Right lobe of liver (tissue), 6 donors: ENCODE data around the gene CACNA1E. TPM values are rescaled to one million over a fixed set of nuclear protein-coding genes. Genes with fewer than 3 reads are reported as not detected.

Experiments
- ATAC-seq, 4 donors: fragments of 200-7000 bp; cut with Tn5 transposase; one replicate each; pipeline ENCODE4 v1.9.1; 2020; ENCODE audit warnings: mild to moderate bottlenecking in 4 of 4, moderate library complexity in 4 of 4
- DNase-seq, 3 donors: peaks; one replicate each; pipeline ENCODE4 v3.0.0-alpha.2; 2020
- H3K27ac ChIP-seq, 3 donors: fragments of 200-600 bp; one replicate each; pipeline ENCODE4 v1.8.0; 2022
- H3K27me3 ChIP-seq, 2 donors: fragments of 200-600 bp; one replicate each; pipeline ENCODE4 v1.8.0; 2022
- H3K36me3 ChIP-seq, 4 donors: fragments of 200-600 bp; sonication (generic) in 1 of 4; one replicate each; pipeline versions ENCODE4 v1.5.1 to v1.8.0; 2017 to 2022; ENCODE audit warnings: control low read depth in 1 of 4
- H3K4me1 ChIP-seq, 4 donors: fragments of 200-600 bp; sonication (generic) in 1 of 4; one replicate each; pipeline versions ENCODE4 v1.5.1 to v1.8.0; 2017 to 2022; ENCODE audit warnings: control low read depth in 1 of 4
- H3K4me3 ChIP-seq, 3 donors: fragments of 200-600 bp; one replicate each; pipeline ENCODE4 v1.8.0; 2022
- H3K9me3 ChIP-seq, 4 donors: fragments of 200-600 bp; sonication (generic) in 1 of 4; one replicate each; pipeline versions ENCODE4 v1.5.1 to v1.8.0; 2017 to 2022; ENCODE audit warnings: control low read depth in 1 of 4
- POLR2A ChIP-seq: fragments of 450-650 bp; IDR thresholded peaks from one replicate; pipeline ENCODE4 v1.6.1; 2017; ENCODE audit warnings: antibody characterized with exemption, mild to moderate bottlenecking
- WGBS: methylation state at CpG from one replicate; pipeline ENCODE4 v1.1.6; 2018; ENCODE audit warnings: low coverage, low lambda C conversion rate; ENCODE audit not compliant: insufficient coverage; ENCODE audit errors: missing lambda C conversion rate; 5-methylcytosine and 5-hydroxymethylcytosine counted together
- intact Hi-C, 2 donors: fragments of 100-400 bp; cut with DNase I; formaldehyde crosslinking; loops; one replicate each; pipeline versions ENCODE4 v1.11.2 to v1.14.1; 2022
- total RNA-seq, 6 experiments: library from RNA; depleted of rRNA in 2 of 6; stranded (reverse); fragments of >200 nt in 2 of 6; fragmentation: NEBNext Ultra II Directional in 3 of 6; extraction: Animal tissue kit (Norgen Biotek cat#: 25700) in 3 of 6; gene quantifications; one replicate each; pipeline versions ENCODE4 v1.1.0 to v1.2.4, GENCODE V29; 2016 to 2023
- TF ChIP-seq, protein P1 (sequence below), 4 donors: fragments of 200-600 bp in 3 of 4; fragments of 450-650 bp in 1 of 4; IDR thresholded peaks; one replicate each; pipeline versions ENCODE4 v1.5.1 to v1.8.0; 2016 to 2022; ENCODE audit warnings: antibody characterized with exemption in 4 of 4, mild to moderate bottlenecking in 2 of 4
- donor health status: DM: no; HTN: yes; CAD: no.
- donor health status: DM: no; HTN: no; CAD: no.
- donor health status: DM: no; HTN: no; CAD: no.
- donor health status: DM: no; HTN: yes; CAD: no.
- donor health status: DM: no; HTN: yes; CAD: no.

CACNA1E gene
- total RNA-seq, 6 experiments from 2014 or later, result 0.05 to 0.09 (median 0.06) TPM; not detected in 2

DNA sequence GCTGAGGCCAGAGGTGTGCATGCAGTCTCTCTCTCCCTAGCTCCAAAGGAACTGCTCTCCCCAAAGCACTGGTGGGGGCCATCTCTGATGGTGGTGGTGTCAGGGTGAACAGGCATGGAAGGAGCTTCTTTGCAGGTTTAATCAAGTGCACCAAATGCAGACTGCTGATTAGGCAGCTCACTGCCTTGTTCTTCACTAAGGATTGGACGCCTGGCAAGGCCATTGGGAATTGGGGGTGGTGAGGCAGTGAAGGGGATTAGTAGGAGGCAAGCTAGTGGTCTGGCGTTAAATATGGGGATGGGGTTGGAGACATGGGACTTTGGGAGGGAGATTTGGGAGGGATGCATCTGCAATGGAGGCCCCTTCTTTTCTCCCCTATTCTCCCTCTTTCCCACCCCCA, 1.5 kb downstream of the CACNA1E start:
- H3K27me3 ChIP-seq, result peaks cover 5 to 14% of the 10 kb centered on the region in 2 donors
- no peak for TF ChIP-seq POLR2A
- TF ChIP-seq, protein P1, sequence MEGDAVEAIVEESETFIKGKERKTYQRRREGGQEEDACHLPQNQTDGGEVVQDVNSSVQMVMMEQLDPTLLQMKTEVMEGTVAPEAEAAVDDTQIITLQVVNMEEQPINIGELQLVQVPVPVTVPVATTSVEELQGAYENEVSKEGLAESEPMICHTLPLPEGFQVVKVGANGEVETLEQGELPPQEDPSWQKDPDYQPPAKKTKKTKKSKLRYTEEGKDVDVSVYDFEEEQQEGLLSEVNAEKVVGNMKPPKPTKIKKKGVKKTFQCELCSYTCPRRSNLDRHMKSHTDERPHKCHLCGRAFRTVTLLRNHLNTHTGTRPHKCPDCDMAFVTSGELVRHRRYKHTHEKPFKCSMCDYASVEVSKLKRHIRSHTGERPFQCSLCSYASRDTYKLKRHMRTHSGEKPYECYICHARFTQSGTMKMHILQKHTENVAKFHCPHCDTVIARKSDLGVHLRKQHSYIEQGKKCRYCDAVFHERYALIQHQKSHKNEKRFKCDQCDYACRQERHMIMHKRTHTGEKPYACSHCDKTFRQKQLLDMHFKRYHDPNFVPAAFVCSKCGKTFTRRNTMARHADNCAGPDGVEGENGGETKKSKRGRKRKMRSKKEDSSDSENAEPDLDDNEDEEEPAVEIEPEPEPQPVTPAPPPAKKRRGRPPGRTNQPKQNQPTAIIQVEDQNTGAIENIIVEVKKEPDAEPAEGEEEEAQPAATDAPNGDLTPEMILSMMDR (IDR thresholded peaks at IDR 0.05), result no peak

GRCh38 chr1:181485287-181486097, 2.2 kb downstream of the CACNA1E start:
- no peaks in the 10 kb centered on the region for H3K36me3 ChIP-seq
- peak in 1 of 4 donors; percentile 24 for ATAC-seq
- H3K27ac ChIP-seq, result no peak overlapping the region
- peaks cover 5 to 14% of the 10 kb centered on the region in 2 donors for H3K27me3 ChIP-seq
- H3K4me3 ChIP-seq, result no peak overlapping the region
- no peaks in the 10 kb centered on the region for H3K4me1 ChIP-seq
- WGBS, result 4% methylated on average over 39 of the region's 42 CpGs
- TF ChIP-seq, protein P1 (IDR thresholded peaks at IDR 0.05), result no peak
- intact Hi-C loops, result no loop called here
- no peak for DNase-seq
- no peaks in the 10 kb centered on the region for H3K9me3 ChIP-seq

More for the DNA sequence above, 1.5 kb downstream of the CACNA1E start:
- no peak overlapping the region for H3K27ac ChIP-seq
- H3K4me3 ChIP-seq, result no peak overlapping the region
- ATAC-seq (no peak), DNase-seq (no peak)
- 0% methylated on average over 1 of the region's 2 CpGs for WGBS
- no peaks in the 10 kb centered on the region for H3K9me3 ChIP-seq
- no peaks in the 10 kb centered on the region for H3K36me3 ChIP-seq
- H3K4me1 ChIP-seq, result no peaks in the 10 kb centered on the region
- intact Hi-C loops, result loop anchor here in 1 of 2 donors (5.0 kb wide), 1 partner anchor 192 kb away; no protein-coding TSS in a partner anchor

- H3K36me3 ChIP-seq, result no peaks in the 10 kb centered on the region
- H3K4me3 ChIP-seq, result no peak overlapping the region
- no peaks in the 10 kb centered on the region for H3K4me1 ChIP-seq
- H3K27ac ChIP-seq, result no peak overlapping the region
- no peak for TF ChIP-seq POLR2A
- TF ChIP-seq, protein P1 (IDR thresholded peaks at IDR 0.05), result no peak
- H3K27me3 ChIP-seq, result peaks cover 5 to 14% of the 10 kb centered on the region in 2 donors
- no peak for ATAC-seq
- intact Hi-C loops, result no loop called here
- WGBS, result 5% methylated on average over 8 of the region's 8 CpGs
- no peak for DNase-seq
- no peaks in the 10 kb centered on the region for H3K9me3 ChIP-seq
Observed at GRCh38 chr1:181486098-181486420, 2.7 kb downstream of the CACNA1E start.

- ATAC-seq, result no peak
- H3K9me3 ChIP-seq, result no peaks in the 10 kb centered on the region
- no peak overlapping the region for H3K4me3 ChIP-seq
- H3K27me3 ChIP-seq, result peaks cover 2 to 10% of the 10 kb centered on the region in 2 donors
- H3K27ac ChIP-seq, result no peak overlapping the region
- no peak for DNase-seq
- H3K4me1 ChIP-seq, result no peaks in the 10 kb centered on the region
- H3K36me3 ChIP-seq, result no peaks in the 10 kb centered on the region
- TF ChIP-seq POLR2A, result no peak
- TF ChIP-seq, protein P1 (IDR thresholded peaks at IDR 0.05), result no peak
- intact Hi-C loops, result no loop called here
- WGBS, result 54% methylated on average over 1 of the region's 1 CpG
Observed at GRCh38 chr1:181488866-181489265, 5.5 kb downstream of the CACNA1E start.
